Keratinocyte (primary cell): ENCODE measurements around the gene USP4. TPM values are rescaled to one million over a fixed set of nuclear protein-coding genes. Genes with fewer than 3 reads are reported as not detected.

ENCODE experiments used
- DNase-seq: peaks from one replicate; pipeline ENCODE4 v3.0.0-alpha.2; 2011; ENCODE audit warnings: low read depth, missing footprints, low spot score
- FAIRE-seq: peaks from 2 replicates; lab custom pipeline; 2011; peaks lifted over from hg19 to GRCh38; lab: Jason Lieb, UNC
- H2AFZ ChIP-seq: 2 replicates; pipeline ENCODE4 v1.6.0; 2012; ENCODE audit warnings: low read length, control low read depth, inconsistent platforms; ENCODE audit not compliant: control insufficient read depth
- H3K27ac ChIP-seq: 2 replicates; pipeline ENCODE4 v1.5.1; 2011; ENCODE audit warnings: low read length; ENCODE audit not compliant: control insufficient read depth, insufficient read depth
- H3K27me3 ChIP-seq: 3 replicates; pipeline ENCODE4 v1.6.0; 2011; ENCODE audit warnings: low read length; ENCODE audit not compliant: control insufficient read depth, insufficient read depth; ENCODE audit errors: extremely low read depth
- H3K36me3 ChIP-seq, 2 experiments: 2 replicates in 1 of 2; 3 replicates in 1 of 2; pipeline ENCODE4 v1.5.1; 2011; ENCODE audit warnings: low read length in 2 of 2, mild to moderate bottlenecking in 1 of 2; ENCODE audit not compliant: control insufficient read depth in 2 of 2, insufficient read depth in 2 of 2; ENCODE audit errors: extremely low read depth in 1 of 2
- H3K4me1 ChIP-seq: 3 replicates; pipeline ENCODE4 v1.5.1; 2011; ENCODE audit warnings: low read length; ENCODE audit not compliant: control insufficient read depth, insufficient read depth; ENCODE audit errors: extremely low read depth
- H3K4me2 ChIP-seq: 3 replicates; pipeline ENCODE4 v1.6.0; 2011; ENCODE audit warnings: low read depth, low read length; ENCODE audit not compliant: control insufficient read depth, insufficient read depth; ENCODE audit errors: extremely low read depth
- H3K4me3 ChIP-seq, 3 experiments: fragments of 200-600 bp in 1 of 3; sonication (generic) in 1 of 3; 2 replicates in 2 of 3; 3 replicates in 1 of 3; pipeline ENCODE4 v1.5.1; 2011 to 2016; ENCODE audit warnings: low read length in 3 of 3, mild to moderate bottlenecking in 3 of 3, control low read depth in 2 of 3, inconsistent platforms in 1 of 3, low read depth in 1 of 3, mixed read lengths in 1 of 3, mixed run types in 1 of 3, moderate library complexity in 1 of 3; ENCODE audit not compliant: control insufficient read depth in 2 of 3, insufficient read depth in 2 of 3; ENCODE audit errors: extremely low read depth in 1 of 3
- H3K79me2 ChIP-seq: 2 replicates; pipeline ENCODE4 v1.6.0; 2012; ENCODE audit warnings: low read length; ENCODE audit not compliant: control insufficient read depth, insufficient read depth
- H3K9ac ChIP-seq: 3 replicates; pipeline ENCODE4 v1.6.0; 2011; ENCODE audit warnings: low read length; ENCODE audit not compliant: control insufficient read depth, insufficient read depth; ENCODE audit errors: extremely low read depth
- H3K9me1 ChIP-seq: 3 replicates; pipeline ENCODE4 v1.6.0; 2011; ENCODE audit warnings: low read length; ENCODE audit not compliant: control insufficient read depth, insufficient read depth; ENCODE audit errors: extremely low read depth
- H3K9me3 ChIP-seq: 2 replicates; pipeline ENCODE4 v1.5.1; 2012; ENCODE audit warnings: low read depth, low read length; ENCODE audit not compliant: control insufficient read depth
- H4K20me1 ChIP-seq: 3 replicates; pipeline ENCODE4 v1.6.0; 2011; ENCODE audit warnings: low read length; ENCODE audit not compliant: control insufficient read depth, insufficient read depth; ENCODE audit errors: extremely low read depth
- CTCF ChIP-seq, 3 experiments: IDR thresholded peaks in 1 of 3; conservative IDR thresholded peaks in 1 of 3; optimal IDR thresholded peaks in 1 of 3; 2 replicates in 2 of 3; 3 replicates in 1 of 3; pipeline versions ENCODE3 to v1.5.1; 2011; ENCODE audit warnings: low read length in 3 of 3, mild to moderate bottlenecking in 3 of 3, moderate library complexity in 2 of 3, control low read depth in 1 of 3, inconsistent platforms in 1 of 3; ENCODE audit not compliant: insufficient read depth in 2 of 3; ENCODE audit errors: extremely low read depth in 1 of 3
- EZH2 ChIP-seq: IDR thresholded peaks from one replicate; pipeline ENCODE4 v1.6.1; 2012; ENCODE audit warnings: inconsistent platforms, mild to moderate bottlenecking, low read length, moderate library complexity
- dilution Hi-C: fragments of 300-500 bp; cut with MboI; formaldehyde crosslinking; loops from one replicate; pipeline ENCODE4 v1.7.0; 2020; ENCODE audit warnings: low sequenced_read_pairs; ENCODE audit not compliant: extremely low pct_ligation_motif_present
- polyA plus RNA-seq, 5 experiments: library from polyadenylated mRNA; depleted of rRNA in 3 of 5; stranded (reverse) in 3 of 5; stranded (forward) in 1 of 5; unstranded in 1 of 5; fragments of >200 nt; gene quantifications; 1 replicate in 1 of 5; 2 replicates in 3 of 5; 3 replicates in 1 of 5; pipeline versions ENCODE4 v1.2.1 to v1.2.3, GENCODE V29; 2011 to 2012; ENCODE audit warnings: missing spikeins in 2 of 5, low read depth in 1 of 5, low replicate concordance in 1 of 5

USP4 gene
- polyA plus RNA-seq, 1 donor (not counting 4 experiments of a cell fraction or from before 2014, with no cell fraction given) = 47.8 TPM

DNA sequence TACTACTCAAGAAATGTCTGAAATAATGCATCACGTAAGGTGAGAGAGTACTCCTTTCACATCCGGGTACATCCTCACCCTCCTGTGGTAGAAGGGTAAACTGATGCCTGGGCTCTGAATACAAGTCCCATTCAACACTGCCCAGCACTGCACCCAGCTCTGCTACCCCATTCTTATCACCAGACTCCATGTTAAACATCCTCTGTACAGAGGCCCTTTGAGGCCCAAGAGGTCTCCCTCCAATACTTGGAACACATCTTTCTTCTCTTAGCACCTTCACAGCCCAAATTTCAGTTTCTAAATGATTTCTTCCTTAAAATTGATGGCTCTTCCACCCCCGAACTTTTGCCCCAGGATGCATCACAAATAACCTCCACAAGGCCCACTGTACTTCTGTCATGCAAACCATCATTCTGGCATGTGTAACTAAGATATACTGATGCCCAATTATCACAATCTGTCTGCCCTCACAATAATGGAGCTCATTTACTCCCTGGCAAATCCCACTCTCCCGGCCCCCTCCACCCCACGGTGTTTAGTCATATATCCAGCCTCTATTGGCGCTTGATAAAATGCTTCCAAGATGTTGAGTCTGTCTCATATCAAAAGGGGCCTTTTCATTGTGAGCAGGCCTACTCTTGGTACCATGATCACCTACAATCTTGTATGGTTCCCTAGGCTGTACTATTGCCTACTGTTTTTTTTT, 30.9 kb upstream of the USP4 start:
- FAIRE-seq = no peak
- H2AFZ ChIP-seq = no peak overlapping the region
- H3K4me3 ChIP-seq = no peak overlapping the region
- no peak overlapping the region for H3K4me2 ChIP-seq
- H3K4me1 ChIP-seq = no peaks in the 10 kb centered on the region
- peaks cover 82% of the 10 kb centered on the region for H3K79me2 ChIP-seq
- H4K20me1 ChIP-seq = peaks cover 12% of the 10 kb centered on the region
- no peak overlapping the region for H3K27ac ChIP-seq
- DNase-seq = no peak
- dilution Hi-C loops = no loop called here
- H3K9me3 ChIP-seq = no peaks in the 10 kb centered on the region
- H3K9me1 ChIP-seq = peaks cover 3% of the 10 kb centered on the region
- H3K27me3 ChIP-seq = no peaks in the 10 kb centered on the region
- H3K36me3 ChIP-seq = peaks cover 36 to 43% of the 10 kb centered on the region in 2 experiments
- no peak overlapping the region for H3K9ac ChIP-seq
- no peak for TF ChIP-seq CTCF (optimal IDR thresholded peaks at IDR 0.05 in 1 of 3, IDR thresholded peaks at IDR 0.05 in 1 of 3, conservative IDR thresholded peaks at IDR 0.05 in 1 of 3; ENCODE audit: extremely low read depth in 1 of 3, insufficient read depth in 2 of 3, low read length in 3 of 3)
- no peak for TF ChIP-seq EZH2

DNA sequence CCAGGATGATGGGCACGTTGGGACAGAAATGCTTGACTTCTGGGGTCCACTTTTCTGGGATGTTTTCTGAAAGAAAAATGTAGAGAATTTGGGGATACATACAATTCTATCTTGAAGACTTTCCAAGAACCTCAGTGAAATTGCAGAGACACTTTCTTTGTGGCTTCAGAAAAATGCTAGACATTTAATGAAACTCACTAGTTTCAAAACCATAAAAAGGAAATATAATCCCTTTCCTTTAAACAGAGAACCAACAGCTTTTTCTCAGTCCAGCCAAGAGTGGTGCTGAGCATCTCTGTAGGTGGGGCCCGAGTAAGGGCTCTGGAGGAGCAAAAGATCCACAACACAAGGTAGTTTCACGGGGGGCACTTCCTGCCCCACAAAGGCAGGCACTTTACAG, 22.7 kb upstream of the USP4 start:
- dilution Hi-C loops = no loop called here
- TF ChIP-seq EZH2 (no peak), CTCF (optimal IDR thresholded peaks at IDR 0.05 in 1 of 3, IDR thresholded peaks at IDR 0.05 in 1 of 3, conservative IDR thresholded peaks at IDR 0.05 in 1 of 3; ENCODE audit: extremely low read depth in 1 of 3, insufficient read depth in 2 of 3, low read length in 3 of 3) (no peak)
- Histone ChIP-seq H3K9me3 (no peaks in the 10 kb centered on the region), H3K36me3 (peaks cover 31 to 38% of the 10 kb centered on the region in 2 experiments), H3K4me1 (peaks cover 18% of the 10 kb centered on the region), H3K4me3 (no peak overlapping the region), H3K27ac (no peak overlapping the region), H3K27me3 (no peaks in the 10 kb centered on the region), H3K4me2 (no peak overlapping the region), H4K20me1 (no peaks in the 10 kb centered on the region), H3K79me2 (peaks cover 30% of the 10 kb centered on the region), H3K9me1 (no peaks in the 10 kb centered on the region), H3K9ac (no peak overlapping the region), H2AFZ (no peak overlapping the region)
- FAIRE-seq = no peak
- DNase-seq = no peak
